Astrocyte (in vitro differentiated cells and primary cell): ENCODE measurements around the gene ZMYM4.

Experiments
- CTCF ChIP-seq: IDR thresholded peaks from 2 replicates; pipeline ENCODE4 v1.5.1; 2011; ENCODE audit warnings: low read depth, mild to moderate bottlenecking, inconsistent platforms, low read length, moderate library complexity; ENCODE audit not compliant: insufficient read depth
- EZH2 ChIP-seq: IDR thresholded peaks from 2 replicates; pipeline ENCODE4 v1.6.1; 2012; ENCODE audit warnings: mild to moderate bottlenecking, low read length, inconsistent platforms; ENCODE audit not compliant: insufficient read depth

GRCh38 chr1:35432231-35432630, 163.7 kb downstream of the ZMYM4 start:
- TF ChIP-seq EZH2 (no peak), CTCF (no peak)
